Globus pallidus (tissue), 1 donor: ENCODE measurements around the gene LOC101059915.
"Not testable (repeated sequence)": the region's sequence is repeated elsewhere in the genome, so short reads cannot be mapped to it uniquely, and the experiment has no call there.

ENCODE experiments used
- DNase-seq: peaks from one replicate; pipeline ENCODE4 v3.0.0-alpha.2; 2015; ENCODE audit warnings: low spot score

The LOC101059915 gene

GRCh38 chrX:71640002-71640401, 27.3 kb upstream of the LOC101059915 start:
- no peak for DNase-seq

- DNase-seq = not testable (repeated sequence)
Measured at GRCh38 chrX:71644406-71644805, 22.9 kb upstream of the LOC101059915 start.

GRCh38 chrX:71650333-71650969, 16.9 kb upstream of the LOC101059915 start:
- no peak for DNase-seq

GRCh38 chrX:71652405-71652804, 14.9 kb upstream of the LOC101059915 start:
- peak; percentile 42 for DNase-seq

- DNase-seq = no peak
Measured at GRCh38 chrX:71653344-71653743, 14.0 kb upstream of the LOC101059915 start.

- DNase-seq = no peak
Measured at GRCh38 chrX:71657267-71657666, 10.1 kb upstream of the LOC101059915 start.

- no peak for DNase-seq
Measured at GRCh38 chrX:71659342-71659741, 8.0 kb upstream of the LOC101059915 start.

GRCh38 chrX:71659959-71660358, 7.4 kb upstream of the LOC101059915 start:
- DNase-seq = no peak

- DNase-seq = no peak
Measured at GRCh38 chrX:71660562-71661416, 6.6 kb upstream of the LOC101059915 start.

- DNase-seq = no peak
Measured at GRCh38 chrX:71661919-71662318, 5.4 kb upstream of the LOC101059915 start.

- not testable (repeated sequence) for DNase-seq
Measured at GRCh38 chrX:71662654-71663053, 4.7 kb upstream of the LOC101059915 start.

GRCh38 chrX:71663238-71663637, 4.1 kb upstream of the LOC101059915 start:
- not testable (repeated sequence) for DNase-seq

- not testable (repeated sequence) for DNase-seq
Measured at GRCh38 chrX:71664202-71664601, 3.1 kb upstream of the LOC101059915 start.

- no peak for DNase-seq
Measured at GRCh38 chrX:71664889-71665491, 2.4 kb upstream of the LOC101059915 start.

GRCh38 chrX:71665747-71666146, 1.6 kb upstream of the LOC101059915 start:
- no peak for DNase-seq

GRCh38 chrX:71666240-71667223, 814 bp upstream of the LOC101059915 start:
- no peak for DNase-seq

- DNase-seq = no peak
Measured at GRCh38 chrX:71668248-71668595, 876 bp downstream of the LOC101059915 start.

- DNase-seq = no peak
Measured at GRCh38 chrX:71669492-71669891, 2.1 kb downstream of the LOC101059915 start.

- DNase-seq = not testable (repeated sequence)
Measured at GRCh38 chrX:71669947-71670346, 2.6 kb downstream of the LOC101059915 start.

GRCh38 chrX:71671043-71671780, 3.9 kb downstream of the LOC101059915 start:
- no peak for DNase-seq

GRCh38 chrX:71671938-71672337, 4.6 kb downstream of the LOC101059915 start:
- no peak for DNase-seq
